ENCODE data around the gene FBXO45. TPM values are rescaled to one million over a fixed set of nuclear protein-coding genes. Genes with fewer than 3 reads are reported as not detected.

The FBXO45 gene
- total and polyA plus RNA-seq, 9 of the 15 experiments (the other 6 are each of a cell fraction or from before 2014, with no cell fraction given) = 15.2 to 52.8 (median 37.0) TPM

DNA sequence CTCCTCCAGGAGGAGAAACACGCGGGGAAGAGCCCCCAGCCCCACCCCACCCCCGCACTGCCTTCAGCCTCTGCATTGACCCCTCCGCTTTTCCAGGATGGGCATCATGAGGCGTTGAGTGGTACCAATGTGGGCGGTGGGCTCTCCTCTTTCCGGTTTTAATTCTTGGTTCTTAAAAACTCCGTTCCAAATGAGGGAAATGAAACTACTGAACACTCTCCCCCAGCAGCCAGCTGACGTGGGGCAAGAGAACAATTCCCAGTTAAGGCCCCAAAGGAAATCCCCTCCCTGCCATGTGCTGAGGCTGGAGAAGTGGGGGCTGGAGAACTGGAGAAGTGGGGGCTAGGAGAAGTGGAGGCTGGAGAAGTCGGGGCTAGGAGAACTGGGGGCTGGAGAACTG lies 65.8 kb downstream of the FBXO45 start:
- intact Hi-C loops (cut with micrococcal nuclease) (no loop called here), in situ Hi-C loops (cut with MboI) (no loop called here)

DNA sequence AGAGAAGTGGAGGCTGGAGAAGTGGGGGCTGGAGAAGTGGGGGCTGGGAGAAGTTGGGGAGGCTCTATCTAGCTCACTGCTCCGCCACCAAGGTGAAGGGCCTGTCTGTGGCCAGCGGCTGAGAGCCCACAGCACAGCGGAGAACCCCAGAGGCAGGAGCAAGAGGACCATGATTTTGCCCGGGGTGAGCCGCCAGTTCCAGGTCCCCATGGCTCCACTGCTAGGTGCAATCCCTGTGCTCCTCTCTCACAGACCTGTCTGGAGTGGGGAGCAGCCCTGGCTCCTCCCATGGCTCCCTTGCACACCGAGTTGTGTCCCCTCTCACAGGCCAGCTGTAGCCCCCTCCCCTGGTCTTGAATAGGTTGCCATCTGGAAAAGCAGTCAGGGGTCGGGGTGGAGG lies 66.4 kb downstream of the FBXO45 start:
- Histone ChIP-seq H3K27me3 (ENCODE audit: control insufficient read depth in 2 of 2, insufficient read depth in 2 of 2, low read length in 2 of 2) (no peaks in the 10 kb centered on the region), H3K79me2 (ENCODE audit: control insufficient read depth, insufficient read depth, low read length) (peaks cover 21% of the 10 kb centered on the region), H4K20me1 (replicated peaks; ENCODE audit: control insufficient read depth, insufficient read depth, low read length) (no peaks in the 10 kb centered on the region), H3K4me2 (ENCODE audit: insufficient read depth, low read length) (no peak overlapping the region), H3K9me1 (ENCODE audit: control insufficient read depth, insufficient read depth, low read length) (no peaks in the 10 kb centered on the region), H3K9me3 (replicated peaks; ENCODE audit: control insufficient read depth, insufficient read depth, low read depth, low read length) (no peaks in the 10 kb centered on the region), H3K36me3 (ENCODE audit: control insufficient read depth, insufficient read depth, low read length) (no peaks in the 10 kb centered on the region), H3K27ac (ENCODE audit: extremely low read depth, low read depth, low read length) (no peak overlapping the region), H2AFZ (ENCODE audit: low read depth, low read length) (no peak overlapping the region), H3K4me3 (no peak overlapping the region), H3K9ac (ENCODE audit: insufficient read depth in 1 of 2, low read depth in 2 of 2, low read length in 2 of 2) (peak overlapping the region in 1 of 2 experiments; percentile 83; a peak in 2 of 4 replicates), H3K4me1 (replicated peaks in 1 of 2; ENCODE audit: control insufficient read depth in 2 of 2, insufficient read depth in 2 of 2, low read length in 2 of 2) (peaks cover 30 to 46% of the 10 kb centered on the region in 2 experiments)
- POLR2A ChIA-PET = interaction anchor here (0.9 kb wide), 1 partner anchor 11 kb away, joined by 4 read pairs; no protein-coding TSS in a partner anchor
- no TSS peak for BruUV-seq (replicated peaks)
- CTCF ChIA-PET (ENCODE audit: low intra/inter-chr PET ratio) = no interaction called here
- in situ Hi-C loops (cut with MboI) (no loop called here), intact Hi-C loops (cut with micrococcal nuclease) (no loop called here)
- DNase-seq (ENCODE audit: extremely low read depth in 1 of 4, low spot score in 3 of 4) = no peak
- TF ChIP-seq, protein P1, sequence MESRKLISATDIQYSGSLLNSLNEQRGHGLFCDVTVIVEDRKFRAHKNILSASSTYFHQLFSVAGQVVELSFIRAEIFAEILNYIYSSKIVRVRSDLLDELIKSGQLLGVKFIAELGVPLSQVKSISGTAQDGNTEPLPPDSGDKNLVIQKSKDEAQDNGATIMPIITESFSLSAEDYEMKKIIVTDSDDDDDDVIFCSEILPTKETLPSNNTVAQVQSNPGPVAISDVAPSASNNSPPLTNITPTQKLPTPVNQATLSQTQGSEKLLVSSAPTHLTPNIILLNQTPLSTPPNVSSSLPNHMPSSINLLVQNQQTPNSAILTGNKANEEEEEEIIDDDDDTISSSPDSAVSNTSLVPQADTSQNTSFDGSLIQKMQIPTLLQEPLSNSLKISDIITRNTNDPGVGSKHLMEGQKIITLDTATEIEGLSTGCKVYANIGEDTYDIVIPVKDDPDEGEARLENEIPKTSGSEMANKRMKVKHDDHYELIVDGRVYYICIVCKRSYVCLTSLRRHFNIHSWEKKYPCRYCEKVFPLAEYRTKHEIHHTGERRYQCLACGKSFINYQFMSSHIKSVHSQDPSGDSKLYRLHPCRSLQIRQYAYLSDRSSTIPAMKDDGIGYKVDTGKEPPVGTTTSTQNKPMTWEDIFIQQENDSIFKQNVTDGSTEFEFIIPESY (CRISPR knock-in tag; IDR thresholded peaks at IDR 0.05) = peak; percentile 93
- TF ChIP-seq U2AF1 (optimal IDR thresholded peaks at IDR 0.05; ENCODE audit: low read depth, low read length) = no peak
- no peak for TF ChIP-seq TCF7 (IDR thresholded peaks at IDR 0.05; ENCODE audit: borderline replicate concordance)
- no peak for ATAC-seq
- 73% methylated on average over 7 of the region's 7 CpGs for WGBS (ENCODE audit: insufficient coverage, low coverage, missing lambda C conversion rate)
- FAIRE-seq = no peak

More for the DNA sequence above, 65.8 kb downstream of the FBXO45 start:
- Histone ChIP-seq H3K27ac (ENCODE audit: extremely low read depth, low read depth, low read length) (peak overlapping the region; percentile 98; the same call in 2 of the 3 replicates), H3K9me1 (ENCODE audit: control insufficient read depth, insufficient read depth, low read length) (no peaks in the 10 kb centered on the region), H3K4me2 (ENCODE audit: insufficient read depth, low read length) (peak overlapping the region; percentile 98; the same call in 1 of the 2 replicates), H2AFZ (ENCODE audit: low read depth, low read length) (no peak overlapping the region), H4K20me1 (replicated peaks; ENCODE audit: control insufficient read depth, insufficient read depth, low read length) (no peaks in the 10 kb centered on the region), H3K9ac (ENCODE audit: insufficient read depth in 1 of 2, low read depth in 2 of 2, low read length in 2 of 2) (peak overlapping the region; percentile 84 to 98), H3K4me3 (no peak overlapping the region), H3K36me3 (ENCODE audit: control insufficient read depth, insufficient read depth, low read length) (no peaks in the 10 kb centered on the region), H3K79me2 (ENCODE audit: control insufficient read depth, insufficient read depth, low read length) (peaks cover 18% of the 10 kb centered on the region; the same call in 2 of the 3 replicates), H3K27me3 (ENCODE audit: control insufficient read depth in 2 of 2, insufficient read depth in 2 of 2, low read length in 2 of 2) (no peaks in the 10 kb centered on the region), H3K9me3 (replicated peaks; ENCODE audit: control insufficient read depth, insufficient read depth, low read depth, low read length) (no peaks in the 10 kb centered on the region), H3K4me1 (replicated peaks in 1 of 2; ENCODE audit: control insufficient read depth in 2 of 2, insufficient read depth in 2 of 2, low read length in 2 of 2) (peaks cover 30 to 40% of the 10 kb centered on the region in 2 experiments)
- TF ChIP-seq ZBTB7A (IDR thresholded peaks at IDR 0.05; ENCODE audit: borderline replicate concordance, control insufficient read depth, low read depth, low read length) (0 out of 2 replicates have a peak, but pooled peaks have one; percentile 5), DMBX1 (CRISPR knock-in tag; IDR thresholded peaks at IDR 0.05; ENCODE audit: borderline replicate concordance) (no peak), EGR1 (conservative IDR thresholded peaks at IDR 0.05) (0 out of 2 replicates have a peak, but pooled peaks have one; percentile 13)
- no TSS peak for BruUV-seq (replicated peaks)
- WGBS (ENCODE audit: insufficient coverage, low coverage, missing lambda C conversion rate) = 66% methylated on average over 7 of the region's 10 CpGs
- DNase-seq (ENCODE audit: extremely low read depth in 1 of 4, low spot score in 3 of 4) (no peak), ATAC-seq (no peak), FAIRE-seq (no peak)
- CTCF ChIA-PET (ENCODE audit: low intra/inter-chr PET ratio) = no interaction called here
- POLR2A ChIA-PET = no interaction called here
